HepG2 (cell line): ENCODE measurements around the gene PDLIM7. TPM values are rescaled to one million over a fixed set of nuclear protein-coding genes. Genes with fewer than 3 reads are reported as not detected.

Source experiments
- ETV5 ChIP-seq: IDR thresholded peaks from 2 replicates; pipeline ENCODE4 v1.6.1; 2018; ENCODE audit warnings: missing biosample characterization, missing genetic modification reagents, inconsistent platforms, borderline replicate concordance
- FIP1L1 ChIP-seq: fragments of 200-400 bp; formaldehyde crosslinking; IDR thresholded peaks from 2 replicates; pipeline ENCODE4 v1.6.1; 2018; ENCODE audit warnings: low read depth, mild to moderate bottlenecking, low read length, moderate library complexity, borderline replicate concordance; ENCODE audit not compliant: insufficient read depth
- FOXP1 ChIP-seq, 2 experiments: fragments of 450-650 bp in 1 of 2; IDR thresholded peaks; 2 replicates each; pipeline ENCODE4 v1.6.1; 2017 to 2018; ENCODE audit warnings: antibody characterized with exemption in 1 of 2
- KDM3A ChIP-seq: IDR thresholded peaks from 2 replicates; pipeline ENCODE4 v1.6.1; 2018; ENCODE audit warnings: low read depth, missing compliant biosample characterization
- KLF9 ChIP-seq: IDR thresholded peaks from 2 replicates; pipeline ENCODE4 v1.6.1; 2016; ENCODE audit warnings: low read depth
- MAFG ChIP-seq: sonication (generic); formaldehyde crosslinking; IDR thresholded peaks from 2 replicates; pipeline ENCODE4 v1.5.1; 2020; ENCODE audit warnings: mild to moderate bottlenecking, missing genetic modification reagents
- MIER3 ChIP-seq: IDR thresholded peaks from 2 replicates; pipeline ENCODE4 v1.6.1; 2016; ENCODE audit warnings: missing compliant biosample characterization, borderline replicate concordance
- SRSF4 ChIP-seq: fragments of 200-400 bp; formaldehyde crosslinking; IDR thresholded peaks from one replicate; pipeline ENCODE4 v1.6.1; 2018; ENCODE audit warnings: mild to moderate bottlenecking, low read depth, low read length, moderate library complexity; ENCODE audit not compliant: poor library complexity, severe bottlenecking
- ZFP36 ChIP-seq: fragments of 150-350 bp; IDR thresholded peaks from 2 replicates; pipeline ENCODE4 v1.6.1; 2018; ENCODE audit warnings: borderline replicate concordance, low read length, low read depth; ENCODE audit not compliant: partially characterized antibody
- ZNF350 ChIP-seq: sonication (generic); formaldehyde crosslinking; IDR thresholded peaks from 2 replicates; pipeline ENCODE4 v1.4.0; 2020; ENCODE audit warnings: mild to moderate bottlenecking, low read depth, missing genetic modification reagents, borderline replicate concordance
- ZNF768 ChIP-seq: sonication (generic); formaldehyde crosslinking; IDR thresholded peaks from 2 replicates; pipeline ENCODE4 v1.4.0; 2020; ENCODE audit warnings: missing genetic modification reagents
- ZNF816 ChIP-seq: sonication (generic); formaldehyde crosslinking; IDR thresholded peaks from 2 replicates; pipeline ENCODE4 v1.8.0; 2022; ENCODE audit warnings: missing genetic modification reagents, mild to moderate bottlenecking, borderline replicate concordance
- ZNF850 ChIP-seq: sonication (generic); formaldehyde crosslinking; conservative IDR thresholded peaks from 2 replicates; pipeline ENCODE4 v1.9.0; 2021; ENCODE audit warnings: mild to moderate bottlenecking, missing genetic modification reagents
- ZSCAN12 ChIP-seq: sonication (generic); formaldehyde crosslinking; IDR thresholded peaks from 2 replicates; pipeline ENCODE4 v1.9.0; 2021; ENCODE audit warnings: mild to moderate bottlenecking, missing genetic modification reagents
- polyA plus RNA-seq, 8 experiments: library from polyadenylated mRNA; depleted of rRNA in 3 of 8; stranded (reverse) in 7 of 8; unstranded in 1 of 8; fragments of >200 nt; fragmentation: Illumina TruSeq in 4 of 8; extraction: Trizol in 4 of 8; gene quantifications; 2 replicates each; pipeline versions ENCODE4 v1.2.1 to v1.2.3, GENCODE V29; 2011 to 2016; ENCODE audit warnings: low read depth in 4 of 8, missing spikeins in 1 of 8, mixed read lengths in 1 of 8; ENCODE audit not compliant: insufficient read depth in 1 of 8
- total RNA-seq, 5 experiments: library from RNA; depleted of rRNA; stranded (reverse); fragments of >200 nt; fragmentation: Illumina TruSeq; extraction: Trizol; gene quantifications; 2 replicates each; pipeline ENCODE4 v1.2.3, GENCODE V29; 2016; ENCODE audit warnings: low read depth in 1 of 5
- TF ChIP-seq, protein P1 (sequence below): sonication (generic); formaldehyde crosslinking; IDR thresholded peaks from 2 replicates; pipeline ENCODE4 v1.8.0; 2022; ENCODE audit warnings: mild to moderate bottlenecking, missing genetic modification reagents, moderate library complexity
- TF ChIP-seq, protein P2 (sequence below): sonication (generic); formaldehyde crosslinking; IDR thresholded peaks from 2 replicates; pipeline ENCODE4 v1.5.0; 2020; ENCODE audit warnings: missing genetic modification reagents
- TF ChIP-seq, protein P3 (sequence below): sonication (generic); formaldehyde crosslinking; IDR thresholded peaks from 2 replicates; pipeline ENCODE4 v1.5.1; 2020; ENCODE audit warnings: mild to moderate bottlenecking, missing genetic modification reagents, moderate library complexity
- TF ChIP-seq, protein P4 (sequence below): sonication (generic); formaldehyde crosslinking; IDR thresholded peaks from 2 replicates; pipeline ENCODE4 v1.8.0; 2022; ENCODE audit warnings: mild to moderate bottlenecking, missing genetic modification reagents; ENCODE audit not compliant: insufficient replicate concordance
- TF ChIP-seq, protein P5 (sequence below): IDR thresholded peaks from 2 replicates; pipeline ENCODE4 v1.4.0; 2020; ENCODE audit warnings: mild to moderate bottlenecking, missing genetic modification reagents

The PDLIM7 gene
- total and polyA plus RNA-seq, 2 of the 13 experiments (the other 11 are each of a cell fraction or from before 2014, with no cell fraction given), result 21.1 to 31.3 TPM

- TF ChIP-seq, protein P1, sequence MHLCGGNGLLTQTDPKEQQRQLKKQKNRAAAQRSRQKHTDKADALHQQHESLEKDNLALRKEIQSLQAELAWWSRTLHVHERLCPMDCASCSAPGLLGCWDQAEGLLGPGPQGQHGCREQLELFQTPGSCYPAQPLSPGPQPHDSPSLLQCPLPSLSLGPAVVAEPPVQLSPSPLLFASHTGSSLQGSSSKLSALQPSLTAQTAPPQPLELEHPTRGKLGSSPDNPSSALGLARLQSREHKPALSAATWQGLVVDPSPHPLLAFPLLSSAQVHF (CRISPR knock-in tag), result peak; percentile 89
- TF ChIP-seq MIER3 (peak; percentile 69), ZNF816 (no peak), ZNF850 (CRISPR knock-in tag) (no peak), SRSF4 (no peak), FIP1L1 (no peak), KLF9 (CRISPR knock-in tag) (peak; percentile 87; the same call in 1 of the 2 replicates), ZSCAN12 (CRISPR knock-in tag) (no peak), ZNF768 (CRISPR knock-in tag) (peak; percentile 28; the same call in 1 of the 2 replicates), ETV5 (peak; percentile 59; the same call in 1 of the 2 replicates), MAFG (CRISPR knock-in tag) (no peak), ZNF350 (CRISPR knock-in tag) (peak; percentile 98), ZFP36 (no peak), KDM3A (0 out of 2 replicates have a peak, but pooled peaks have one; percentile 76), FOXP1 (IDR thresholded peaks at IDR 0.05) (no peak), FOXP1 (CRISPR knock-in tag; IDR thresholded peaks at IDR 0.05) (no peak)
- TF ChIP-seq, protein P2, sequence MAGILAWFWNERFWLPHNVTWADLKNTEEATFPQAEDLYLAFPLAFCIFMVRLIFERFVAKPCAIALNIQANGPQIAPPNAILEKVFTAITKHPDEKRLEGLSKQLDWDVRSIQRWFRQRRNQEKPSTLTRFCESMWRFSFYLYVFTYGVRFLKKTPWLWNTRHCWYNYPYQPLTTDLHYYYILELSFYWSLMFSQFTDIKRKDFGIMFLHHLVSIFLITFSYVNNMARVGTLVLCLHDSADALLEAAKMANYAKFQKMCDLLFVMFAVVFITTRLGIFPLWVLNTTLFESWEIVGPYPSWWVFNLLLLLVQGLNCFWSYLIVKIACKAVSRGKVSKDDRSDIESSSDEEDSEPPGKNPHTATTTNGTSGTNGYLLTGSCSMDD (CRISPR knock-in tag), result 0 out of 2 replicates have a peak, but pooled peaks have one; percentile 42
- TF ChIP-seq, protein P3, sequence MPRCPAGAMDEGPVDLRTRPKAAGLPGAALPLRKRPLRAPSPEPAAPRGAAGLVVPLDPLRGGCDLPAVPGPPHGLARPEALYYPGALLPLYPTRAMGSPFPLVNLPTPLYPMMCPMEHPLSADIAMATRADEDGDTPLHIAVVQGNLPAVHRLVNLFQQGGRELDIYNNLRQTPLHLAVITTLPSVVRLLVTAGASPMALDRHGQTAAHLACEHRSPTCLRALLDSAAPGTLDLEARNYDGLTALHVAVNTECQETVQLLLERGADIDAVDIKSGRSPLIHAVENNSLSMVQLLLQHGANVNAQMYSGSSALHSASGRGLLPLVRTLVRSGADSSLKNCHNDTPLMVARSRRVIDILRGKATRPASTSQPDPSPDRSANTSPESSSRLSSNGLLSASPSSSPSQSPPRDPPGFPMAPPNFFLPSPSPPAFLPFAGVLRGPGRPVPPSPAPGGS (CRISPR knock-in tag), result peak; percentile 74
- TF ChIP-seq, protein P4, sequence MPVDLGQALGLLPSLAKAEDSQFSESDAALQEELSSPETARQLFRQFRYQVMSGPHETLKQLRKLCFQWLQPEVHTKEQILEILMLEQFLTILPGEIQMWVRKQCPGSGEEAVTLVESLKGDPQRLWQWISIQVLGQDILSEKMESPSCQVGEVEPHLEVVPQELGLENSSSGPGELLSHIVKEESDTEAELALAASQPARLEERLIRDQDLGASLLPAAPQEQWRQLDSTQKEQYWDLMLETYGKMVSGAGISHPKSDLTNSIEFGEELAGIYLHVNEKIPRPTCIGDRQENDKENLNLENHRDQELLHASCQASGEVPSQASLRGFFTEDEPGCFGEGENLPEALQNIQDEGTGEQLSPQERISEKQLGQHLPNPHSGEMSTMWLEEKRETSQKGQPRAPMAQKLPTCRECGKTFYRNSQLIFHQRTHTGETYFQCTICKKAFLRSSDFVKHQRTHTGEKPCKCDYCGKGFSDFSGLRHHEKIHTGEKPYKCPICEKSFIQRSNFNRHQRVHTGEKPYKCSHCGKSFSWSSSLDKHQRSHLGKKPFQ (CRISPR knock-in tag), result no peak
- TF ChIP-seq, protein P5, sequence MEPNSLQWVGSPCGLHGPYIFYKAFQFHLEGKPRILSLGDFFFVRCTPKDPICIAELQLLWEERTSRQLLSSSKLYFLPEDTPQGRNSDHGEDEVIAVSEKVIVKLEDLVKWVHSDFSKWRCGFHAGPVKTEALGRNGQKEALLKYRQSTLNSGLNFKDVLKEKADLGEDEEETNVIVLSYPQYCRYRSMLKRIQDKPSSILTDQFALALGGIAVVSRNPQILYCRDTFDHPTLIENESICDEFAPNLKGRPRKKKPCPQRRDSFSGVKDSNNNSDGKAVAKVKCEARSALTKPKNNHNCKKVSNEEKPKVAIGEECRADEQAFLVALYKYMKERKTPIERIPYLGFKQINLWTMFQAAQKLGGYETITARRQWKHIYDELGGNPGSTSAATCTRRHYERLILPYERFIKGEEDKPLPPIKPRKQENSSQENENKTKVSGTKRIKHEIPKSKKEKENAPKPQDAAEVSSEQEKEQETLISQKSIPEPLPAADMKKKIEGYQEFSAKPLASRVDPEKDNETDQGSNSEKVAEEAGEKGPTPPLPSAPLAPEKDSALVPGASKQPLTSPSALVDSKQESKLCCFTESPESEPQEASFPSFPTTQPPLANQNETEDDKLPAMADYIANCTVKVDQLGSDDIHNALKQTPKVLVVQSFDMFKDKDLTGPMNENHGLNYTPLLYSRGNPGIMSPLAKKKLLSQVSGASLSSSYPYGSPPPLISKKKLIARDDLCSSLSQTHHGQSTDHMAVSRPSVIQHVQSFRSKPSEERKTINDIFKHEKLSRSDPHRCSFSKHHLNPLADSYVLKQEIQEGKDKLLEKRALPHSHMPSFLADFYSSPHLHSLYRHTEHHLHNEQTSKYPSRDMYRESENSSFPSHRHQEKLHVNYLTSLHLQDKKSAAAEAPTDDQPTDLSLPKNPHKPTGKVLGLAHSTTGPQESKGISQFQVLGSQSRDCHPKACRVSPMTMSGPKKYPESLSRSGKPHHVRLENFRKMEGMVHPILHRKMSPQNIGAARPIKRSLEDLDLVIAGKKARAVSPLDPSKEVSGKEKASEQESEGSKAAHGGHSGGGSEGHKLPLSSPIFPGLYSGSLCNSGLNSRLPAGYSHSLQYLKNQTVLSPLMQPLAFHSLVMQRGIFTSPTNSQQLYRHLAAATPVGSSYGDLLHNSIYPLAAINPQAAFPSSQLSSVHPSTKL (CRISPR knock-in tag), result peak; percentile 66; the same call in 1 of the 2 replicates
Observed at GRCh38 chr5:177516601-177517568, 19.5 kb upstream of the PDLIM7 start, which contains the start of gene DDX41 (continued).
